ENCODE data around the gene NDUFV1.

DNA sequence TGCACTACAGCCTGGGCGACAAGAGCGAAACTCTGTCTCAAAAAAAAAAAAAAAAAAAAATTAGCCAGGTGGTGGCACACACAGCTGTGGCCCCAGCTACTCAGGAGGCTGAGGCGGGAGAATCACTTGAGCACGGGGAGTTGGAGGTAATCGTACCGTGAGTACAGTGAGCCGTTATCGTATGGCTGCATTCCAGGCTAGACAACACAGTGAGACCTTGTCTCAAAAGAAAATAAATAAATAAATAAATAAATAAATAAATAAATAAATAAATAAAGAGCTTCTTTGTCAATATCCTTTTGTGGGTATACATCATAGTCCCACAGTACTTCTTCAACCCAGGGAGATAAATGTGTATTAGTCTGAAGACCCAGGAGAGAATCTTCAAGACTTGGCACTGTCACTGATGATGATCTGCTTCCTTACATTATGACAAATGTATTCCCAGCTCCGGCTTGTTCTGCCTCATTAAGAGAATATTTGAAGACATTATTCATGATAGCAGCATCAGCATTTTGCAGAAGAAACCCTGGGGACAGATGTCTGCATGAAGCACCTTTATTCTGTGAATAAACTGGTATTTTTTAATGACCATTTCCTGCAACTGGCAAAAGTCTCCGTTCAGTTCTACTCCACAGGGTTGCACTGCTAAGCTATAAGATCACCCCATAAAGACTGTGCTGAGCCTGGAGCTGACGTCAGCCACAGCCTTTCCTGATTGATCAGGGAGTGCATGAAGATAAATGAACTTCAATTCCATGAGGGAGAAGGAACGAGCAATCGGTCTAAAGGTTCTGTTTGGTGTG lies 45.4 kb downstream of the NDUFV1 start:
- no peak for TF ChIP-seq EP300 (IDR thresholded peaks at IDR 0.05; ENCODE audit: borderline replicate concordance in 1 of 2, low read depth in 1 of 2, low read length in 1 of 2)
- no peak for TF ChIP-seq POLR2AphosphoS5 (IDR thresholded peaks at IDR 0.05; ENCODE audit: low read depth, low read length)
- TF ChIP-seq, protein P1, sequence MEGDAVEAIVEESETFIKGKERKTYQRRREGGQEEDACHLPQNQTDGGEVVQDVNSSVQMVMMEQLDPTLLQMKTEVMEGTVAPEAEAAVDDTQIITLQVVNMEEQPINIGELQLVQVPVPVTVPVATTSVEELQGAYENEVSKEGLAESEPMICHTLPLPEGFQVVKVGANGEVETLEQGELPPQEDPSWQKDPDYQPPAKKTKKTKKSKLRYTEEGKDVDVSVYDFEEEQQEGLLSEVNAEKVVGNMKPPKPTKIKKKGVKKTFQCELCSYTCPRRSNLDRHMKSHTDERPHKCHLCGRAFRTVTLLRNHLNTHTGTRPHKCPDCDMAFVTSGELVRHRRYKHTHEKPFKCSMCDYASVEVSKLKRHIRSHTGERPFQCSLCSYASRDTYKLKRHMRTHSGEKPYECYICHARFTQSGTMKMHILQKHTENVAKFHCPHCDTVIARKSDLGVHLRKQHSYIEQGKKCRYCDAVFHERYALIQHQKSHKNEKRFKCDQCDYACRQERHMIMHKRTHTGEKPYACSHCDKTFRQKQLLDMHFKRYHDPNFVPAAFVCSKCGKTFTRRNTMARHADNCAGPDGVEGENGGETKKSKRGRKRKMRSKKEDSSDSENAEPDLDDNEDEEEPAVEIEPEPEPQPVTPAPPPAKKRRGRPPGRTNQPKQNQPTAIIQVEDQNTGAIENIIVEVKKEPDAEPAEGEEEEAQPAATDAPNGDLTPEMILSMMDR (IDR thresholded peaks at IDR 0.05) = no peak
- TF ChIP-seq, protein P2, sequence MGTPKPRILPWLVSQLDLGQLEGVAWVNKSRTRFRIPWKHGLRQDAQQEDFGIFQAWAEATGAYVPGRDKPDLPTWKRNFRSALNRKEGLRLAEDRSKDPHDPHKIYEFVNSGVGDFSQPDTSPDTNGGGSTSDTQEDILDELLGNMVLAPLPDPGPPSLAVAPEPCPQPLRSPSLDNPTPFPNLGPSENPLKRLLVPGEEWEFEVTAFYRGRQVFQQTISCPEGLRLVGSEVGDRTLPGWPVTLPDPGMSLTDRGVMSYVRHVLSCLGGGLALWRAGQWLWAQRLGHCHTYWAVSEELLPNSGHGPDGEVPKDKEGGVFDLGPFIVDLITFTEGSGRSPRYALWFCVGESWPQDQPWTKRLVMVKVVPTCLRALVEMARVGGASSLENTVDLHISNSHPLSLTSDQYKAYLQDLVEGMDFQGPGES (IDR thresholded peaks at IDR 0.05; ENCODE audit: low read depth, low read length) = no peak
- no peak for TF ChIP-seq FOSL2 (IDR thresholded peaks at IDR 0.05; ENCODE audit: borderline replicate concordance, low read depth)
- TF ChIP-seq RXRA (IDR thresholded peaks at IDR 0.05; ENCODE audit: borderline replicate concordance, low read depth) = no peak
- TF ChIP-seq, protein P3, sequence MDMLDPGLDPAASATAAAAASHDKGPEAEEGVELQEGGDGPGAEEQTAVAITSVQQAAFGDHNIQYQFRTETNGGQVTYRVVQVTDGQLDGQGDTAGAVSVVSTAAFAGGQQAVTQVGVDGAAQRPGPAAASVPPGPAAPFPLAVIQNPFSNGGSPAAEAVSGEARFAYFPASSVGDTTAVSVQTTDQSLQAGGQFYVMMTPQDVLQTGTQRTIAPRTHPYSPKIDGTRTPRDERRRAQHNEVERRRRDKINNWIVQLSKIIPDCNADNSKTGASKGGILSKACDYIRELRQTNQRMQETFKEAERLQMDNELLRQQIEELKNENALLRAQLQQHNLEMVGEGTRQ (IDR thresholded peaks at IDR 0.05; ENCODE audit: borderline replicate concordance, low read depth, low read length) = no peak
- TF ChIP-seq TAF1 (IDR thresholded peaks at IDR 0.05; ENCODE audit: borderline replicate concordance, low read depth, low read length) = no peak
- TF ChIP-seq EZH2phosphoT487 (IDR thresholded peaks at IDR 0.05; ENCODE audit: borderline replicate concordance, low read depth) = no peak
- TF ChIP-seq, protein P4, sequence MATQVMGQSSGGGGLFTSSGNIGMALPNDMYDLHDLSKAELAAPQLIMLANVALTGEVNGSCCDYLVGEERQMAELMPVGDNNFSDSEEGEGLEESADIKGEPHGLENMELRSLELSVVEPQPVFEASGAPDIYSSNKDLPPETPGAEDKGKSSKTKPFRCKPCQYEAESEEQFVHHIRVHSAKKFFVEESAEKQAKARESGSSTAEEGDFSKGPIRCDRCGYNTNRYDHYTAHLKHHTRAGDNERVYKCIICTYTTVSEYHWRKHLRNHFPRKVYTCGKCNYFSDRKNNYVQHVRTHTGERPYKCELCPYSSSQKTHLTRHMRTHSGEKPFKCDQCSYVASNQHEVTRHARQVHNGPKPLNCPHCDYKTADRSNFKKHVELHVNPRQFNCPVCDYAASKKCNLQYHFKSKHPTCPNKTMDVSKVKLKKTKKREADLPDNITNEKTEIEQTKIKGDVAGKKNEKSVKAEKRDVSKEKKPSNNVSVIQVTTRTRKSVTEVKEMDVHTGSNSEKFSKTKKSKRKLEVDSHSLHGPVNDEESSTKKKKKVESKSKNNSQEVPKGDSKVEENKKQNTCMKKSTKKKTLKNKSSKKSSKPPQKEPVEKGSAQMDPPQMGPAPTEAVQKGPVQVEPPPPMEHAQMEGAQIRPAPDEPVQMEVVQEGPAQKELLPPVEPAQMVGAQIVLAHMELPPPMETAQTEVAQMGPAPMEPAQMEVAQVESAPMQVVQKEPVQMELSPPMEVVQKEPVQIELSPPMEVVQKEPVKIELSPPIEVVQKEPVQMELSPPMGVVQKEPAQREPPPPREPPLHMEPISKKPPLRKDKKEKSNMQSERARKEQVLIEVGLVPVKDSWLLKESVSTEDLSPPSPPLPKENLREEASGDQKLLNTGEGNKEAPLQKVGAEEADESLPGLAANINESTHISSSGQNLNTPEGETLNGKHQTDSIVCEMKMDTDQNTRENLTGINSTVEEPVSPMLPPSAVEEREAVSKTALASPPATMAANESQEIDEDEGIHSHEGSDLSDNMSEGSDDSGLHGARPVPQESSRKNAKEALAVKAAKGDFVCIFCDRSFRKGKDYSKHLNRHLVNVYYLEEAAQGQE (IDR thresholded peaks at IDR 0.05; ENCODE audit: low read depth, low read length) = no peak
- no peak for TF ChIP-seq TCF12 (IDR thresholded peaks at IDR 0.05)
- TF ChIP-seq, protein P5, sequence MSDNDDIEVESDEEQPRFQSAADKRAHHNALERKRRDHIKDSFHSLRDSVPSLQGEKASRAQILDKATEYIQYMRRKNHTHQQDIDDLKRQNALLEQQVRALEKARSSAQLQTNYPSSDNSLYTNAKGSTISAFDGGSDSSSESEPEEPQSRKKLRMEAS (IDR thresholded peaks at IDR 0.05; ENCODE audit: low read depth) = no peak
- no peak for TF ChIP-seq ELF1 (IDR thresholded peaks at IDR 0.05)
